Endothelial cell of umbilical vein (primary cell): ENCODE measurements around the gene SESN1. TPM values are rescaled to one million over a fixed set of nuclear protein-coding genes. Genes with fewer than 3 reads are reported as not detected.
"Not testable (repeated sequence)": the region's sequence is repeated elsewhere in the genome, so short reads cannot be mapped to it uniquely, and the experiment has no call there.

Source experiments
- BruUV-seq: library from RNA; stranded (reverse); fragments of 400-500 nt; replicated peaks from 2 replicates; lab custom pipeline; 2021; lab: Mats Ljungman, UMichigan
- CTCF ChIA-PET: fragments of 300-600, 350-600 bp; sonication (Branson Sonifier 250); formaldehyde crosslinking; loops from one replicate; lab custom pipeline; 2021; ENCODE audit warnings: antibody characterized with exemption, inconsistent platforms; lab: Charles Lee
- POLR2A ChIA-PET: fragments of 300-600, 350-600 bp; sonication (Branson Sonifier 250); formaldehyde crosslinking; loops from one replicate; lab custom pipeline; 2021; ENCODE audit warnings: antibody characterized with exemption, inconsistent platforms; lab: Charles Lee
- DNase-seq: peaks from one replicate; pipeline ENCODE4 v3.0.0-alpha.2; 2011; ENCODE audit warnings: low read depth, low spot score
- FAIRE-seq: peaks from 2 replicates; lab custom pipeline; 2011; peaks lifted over from hg19 to GRCh38; lab: Jason Lieb, UNC
- H2AFZ ChIP-seq: 2 replicates; pipeline ENCODE4 v1.6.0; 2012; ENCODE audit warnings: low read depth, low read length, control low read depth, inconsistent platforms
- H3K27ac ChIP-seq: 2 replicates; pipeline ENCODE4 v1.5.1; 2011; ENCODE audit warnings: low read depth, mild to moderate bottlenecking, control low read depth, low read length, moderate library complexity; ENCODE audit not compliant: insufficient read depth
- H3K27me3 ChIP-seq, 2 experiments: 2 replicates each; pipeline versions ENCODE4 v1.6.0 to v1.6.1; 2011; ENCODE audit warnings: low read length in 2 of 2, mixed read lengths in 1 of 2; ENCODE audit not compliant: control insufficient read depth in 2 of 2, insufficient read depth in 2 of 2
- H3K36me3 ChIP-seq, 2 experiments: 2 replicates in 1 of 2; 3 replicates in 1 of 2; pipeline ENCODE4 v1.5.1; 2011; ENCODE audit warnings: low read length in 2 of 2, mild to moderate bottlenecking in 1 of 2, moderate library complexity in 1 of 2; ENCODE audit not compliant: control insufficient read depth in 2 of 2, insufficient read depth in 2 of 2; ENCODE audit errors: extremely low read depth in 1 of 2
- H3K4me1 ChIP-seq: 3 replicates; pipeline ENCODE4 v1.5.1; 2011; ENCODE audit warnings: mild to moderate bottlenecking, low read length; ENCODE audit not compliant: control insufficient read depth, insufficient read depth; ENCODE audit errors: extremely low read depth
- H3K4me2 ChIP-seq: 2 replicates; pipeline ENCODE4 v1.6.1; 2011; ENCODE audit warnings: low read length, control low read depth, mixed read lengths; ENCODE audit not compliant: insufficient read depth
- H3K4me3 ChIP-seq, 3 experiments: fragments of 200-600 bp in 1 of 3; sonication (generic), shearing (Covaris generic) in 1 of 3; replicated peaks in 1 of 3; 2 replicates each; pipeline ENCODE4 v1.5.1; 2011 to 2016; ENCODE audit warnings: control low read depth in 3 of 3, low read length in 3 of 3, mild to moderate bottlenecking in 2 of 3, inconsistent platforms in 1 of 3, low read depth in 1 of 3, moderate library complexity in 1 of 3; ENCODE audit not compliant: insufficient read depth in 1 of 3
- H3K79me2 ChIP-seq: 2 replicates; pipeline ENCODE4 v1.6.0; 2012; ENCODE audit warnings: low read length, inconsistent platforms; ENCODE audit not compliant: control insufficient read depth, insufficient read depth
- H3K9ac ChIP-seq: replicated peaks from 2 replicates; pipeline ENCODE3; 2011; ENCODE audit warnings: low read length, control low read depth; ENCODE audit not compliant: insufficient read depth; ENCODE audit errors: extremely low read depth
- H3K9me1 ChIP-seq: replicated peaks from 3 replicates; pipeline ENCODE4 v1.6.0; 2011; ENCODE audit warnings: mild to moderate bottlenecking, low read length; ENCODE audit not compliant: control insufficient read depth, insufficient read depth; ENCODE audit errors: extremely low read depth
- H3K9me3 ChIP-seq: replicated peaks from 2 replicates; pipeline ENCODE4 v1.5.1; 2012; ENCODE audit warnings: low read length, inconsistent platforms; ENCODE audit not compliant: control insufficient read depth, insufficient read depth
- H4K20me1 ChIP-seq: replicated peaks from 2 replicates; pipeline ENCODE3; 2011; ENCODE audit warnings: mild to moderate bottlenecking, low read length; ENCODE audit not compliant: control insufficient read depth, insufficient read depth; ENCODE audit errors: extremely low read depth
- MAX ChIP-seq: IDR thresholded peaks from 2 replicates; pipeline ENCODE4 v1.6.1; 2011; ENCODE audit not compliant: insufficient read depth, insufficient read length
- dilution Hi-C: fragments of 300-500 bp; cut with MboI; formaldehyde crosslinking; loops from one replicate; pipeline ENCODE4 v1.15.0; 2019; ENCODE audit warnings: low sequenced_read_pairs; ENCODE audit not compliant: extremely low pct_ligation_motif_present
- intact Hi-C: fragments of 100-400 bp; cut with micrococcal nuclease; formaldehyde crosslinking; loops from one replicate; pipeline ENCODE4 v1.10.0; 2022
- polyA plus RNA-seq, 4 experiments: library from polyadenylated mRNA; depleted of rRNA in 3 of 4; stranded (reverse) in 3 of 4; unstranded in 1 of 4; fragments of >200 nt; gene quantifications; 2 replicates each; pipeline versions ENCODE4 v1.2.1 to v1.2.3, GENCODE V29; 2011 to 2012; ENCODE audit warnings: missing spikeins in 1 of 4
- total RNA-seq: library from RNA; stranded (reverse); gene quantifications from 2 replicates; pipeline ENCODE4 v1.2.3, GENCODE V29; 2021

Gene SESN1
- total and polyA plus RNA-seq, 2 donors (not counting 3 experiments of a cell fraction or from before 2014, with no cell fraction given) = 7.1 to 15.6 TPM

GRCh38 chr6:109143191-109143590 is 48.5 kb upstream of the SESN1 start:
- no peaks in the 10 kb centered on the region for H3K9me1 ChIP-seq
- no peak overlapping the region for H3K4me3 ChIP-seq
- CTCF ChIA-PET = no interaction called here
- H3K9ac ChIP-seq = no peak overlapping the region
- BruUV-seq = no TSS peak
- intact Hi-C loops = no loop called here
- H2AFZ ChIP-seq = no peak overlapping the region
- FAIRE-seq (no peak), DNase-seq (no peak)
- no peaks in the 10 kb centered on the region for H4K20me1 ChIP-seq
- no peaks in the 10 kb centered on the region for H3K9me3 ChIP-seq
- peaks cover 8% of the 10 kb centered on the region for H3K4me1 ChIP-seq
- H3K79me2 ChIP-seq = no peaks in the 10 kb centered on the region
- H3K4me2 ChIP-seq = no peak overlapping the region
- dilution Hi-C loops = no loop called here
- no peak for TF ChIP-seq MAX
- H3K36me3 ChIP-seq = no peaks in the 10 kb centered on the region
- no peak overlapping the region for H3K27ac ChIP-seq
- POLR2A ChIA-PET = no interaction called here
- no peaks in the 10 kb centered on the region for H3K27me3 ChIP-seq

- POLR2A ChIA-PET, H3K9ac ChIP-seq, H3K27ac ChIP-seq, intact Hi-C loops, H3K9me1 ChIP-seq, H2AFZ ChIP-seq, H3K4me1 ChIP-seq, H3K4me3 ChIP-seq, FAIRE-seq, H3K4me2 ChIP-seq, H4K20me1 ChIP-seq, BruUV-seq, dilution Hi-C loops, H3K9me3 ChIP-seq, CTCF ChIA-PET, H3K79me2 ChIP-seq, DNase-seq, H3K36me3 ChIP-seq, H3K27me3 ChIP-seq: not testable (repeated sequence)
These were observed 47.4 kb upstream of the SESN1 start for GRCh38 chr6:109142067-109142466.
